T-helper 2 cell treated with Interferon-gamma antibody and Interleukin-4, amounts not matched to agents 5 μg/mL and 100 μg/mL, for 36 hours (primary cell): Measurements from ENCODE around the gene AACS.
"Not testable (repeated sequence)": the region's sequence is repeated elsewhere in the genome, so short reads cannot be mapped to it uniquely, and the experiment has no call there.

Experiments
- DNase-seq: peaks from one replicate; pipeline ENCODE4 v3.0.0; 2021; ENCODE audit warnings: low spot score
- H3K27ac Mint-ChIP-seq: one replicate; pipeline ENCODE4 v1.8.0; 2021; ENCODE audit warnings: mild to moderate bottlenecking, mixed read lengths
- H3K27me3 Mint-ChIP-seq: one replicate; pipeline ENCODE4 v1.8.0; 2021; ENCODE audit warnings: low read depth, mixed read lengths
- H3K36me3 Mint-ChIP-seq: one replicate; pipeline ENCODE4 v1.8.0; 2021; ENCODE audit warnings: low read depth, mixed read lengths
- H3K4me1 Mint-ChIP-seq: one replicate; pipeline ENCODE4 v1.8.0; 2021; ENCODE audit warnings: low read depth, mixed read lengths
- H3K4me3 Mint-ChIP-seq: one replicate; pipeline ENCODE4 v1.8.0; 2022; ENCODE audit warnings: mild to moderate bottlenecking, moderate library complexity, mixed read lengths
- H3K9me3 Mint-ChIP-seq: one replicate; pipeline ENCODE4 v1.8.0; 2021; ENCODE audit warnings: mixed read lengths

Gene AACS

GRCh38 chr12:125032466-125033152 is 32.6 kb upstream of the AACS start:
- H3K27me3 Mint-ChIP-seq = no peaks in the 10 kb centered on the region
- H3K4me1 Mint-ChIP-seq = no peaks in the 10 kb centered on the region
- H3K36me3 Mint-ChIP-seq = peaks cover 18% of the 10 kb centered on the region
- no peak overlapping the region for H3K4me3 Mint-ChIP-seq
- no peak overlapping the region for H3K27ac Mint-ChIP-seq
- no peak for DNase-seq
- H3K9me3 Mint-ChIP-seq = peaks cover 6% of the 10 kb centered on the region

GRCh38 chr12:125033288-125033687 is 31.9 kb upstream of the AACS start:
- H3K27ac Mint-ChIP-seq = no peak overlapping the region

GRCh38 chr12:125038976-125039625 is 26.1 kb upstream of the AACS start:
- H3K4me3 Mint-ChIP-seq = no peak overlapping the region
- H3K27ac Mint-ChIP-seq = no peak overlapping the region
- no peaks in the 10 kb centered on the region for H3K27me3 Mint-ChIP-seq
- H3K4me1 Mint-ChIP-seq = no peaks in the 10 kb centered on the region
- no peak for DNase-seq
- peaks cover 6% of the 10 kb centered on the region for H3K9me3 Mint-ChIP-seq
- H3K36me3 Mint-ChIP-seq = peaks cover 9% of the 10 kb centered on the region

More at GRCh38 chr12:125033288-125033687, 31.9 kb upstream of the AACS start:
- H3K36me3 Mint-ChIP-seq = peaks cover 15% of the 10 kb centered on the region
- H3K4me1 Mint-ChIP-seq = no peaks in the 10 kb centered on the region
- H3K9me3 Mint-ChIP-seq = peaks cover 6% of the 10 kb centered on the region
- H3K27me3 Mint-ChIP-seq = no peaks in the 10 kb centered on the region
- no peak overlapping the region for H3K4me3 Mint-ChIP-seq
- DNase-seq = no peak

- Mint-ChIP-seq H3K4me1 (peaks cover 7% of the 10 kb centered on the region), H3K36me3 (no peaks in the 10 kb centered on the region), H3K27ac (peak overlapping the region; percentile 89), H3K4me3 (peak overlapping the region; percentile 88), H3K27me3 (no peaks in the 10 kb centered on the region), H3K9me3 (no peaks in the 10 kb centered on the region)
- no peak for DNase-seq
Observed at GRCh38 chr12:125049093-125049458, 16.2 kb upstream of the AACS start.

GRCh38 chr12:125050446-125050845 is 14.8 kb upstream of the AACS start:
- Mint-ChIP-seq H3K4me1 (peaks cover 7% of the 10 kb centered on the region), H3K4me3 (peak overlapping the region; percentile 39), H3K36me3 (no peaks in the 10 kb centered on the region), H3K9me3 (no peaks in the 10 kb centered on the region), H3K27ac (no peak overlapping the region), H3K27me3 (no peaks in the 10 kb centered on the region)
- no peak for DNase-seq

- no peak overlapping the region for H3K4me3 Mint-ChIP-seq
- H3K9me3 Mint-ChIP-seq = no peaks in the 10 kb centered on the region
- H3K4me1 Mint-ChIP-seq = peaks cover 7% of the 10 kb centered on the region
- DNase-seq = no peak
- no peaks in the 10 kb centered on the region for H3K27me3 Mint-ChIP-seq
- no peak overlapping the region for H3K27ac Mint-ChIP-seq
- no peaks in the 10 kb centered on the region for H3K36me3 Mint-ChIP-seq
Observed at GRCh38 chr12:125050868-125051267, 14.4 kb upstream of the AACS start.

- Mint-ChIP-seq H3K36me3 (no peaks in the 10 kb centered on the region), H3K27me3 (peaks cover 2% of the 10 kb centered on the region), H3K4me1 (peaks cover 3% of the 10 kb centered on the region), H3K4me3 (no peak overlapping the region), H3K9me3 (no peaks in the 10 kb centered on the region), H3K27ac (no peak overlapping the region)
- no peak for DNase-seq
Observed at GRCh38 chr12:125053821-125054220, 11.4 kb upstream of the AACS start.

- H3K9me3 Mint-ChIP-seq = peaks cover 6% of the 10 kb centered on the region
- H3K27ac Mint-ChIP-seq = no peak overlapping the region
- H3K27me3 Mint-ChIP-seq = peaks cover 6% of the 10 kb centered on the region
- no peaks in the 10 kb centered on the region for H3K36me3 Mint-ChIP-seq
- H3K4me1 Mint-ChIP-seq = no peaks in the 10 kb centered on the region
- no peak overlapping the region for H3K4me3 Mint-ChIP-seq
- DNase-seq = no peak
Observed at GRCh38 chr12:125055591-125055990, 9.6 kb upstream of the AACS start.

- Mint-ChIP-seq H3K36me3 (no peaks in the 10 kb centered on the region), H3K27me3 (peaks cover 8% of the 10 kb centered on the region), H3K4me3 (no peak overlapping the region), H3K4me1 (no peaks in the 10 kb centered on the region), H3K27ac (no peak overlapping the region), H3K9me3 (peaks cover 6% of the 10 kb centered on the region)
- DNase-seq = no peak
Observed at GRCh38 chr12:125056306-125056705, 8.9 kb upstream of the AACS start.

GRCh38 chr12:125057708-125058107 is 7.5 kb upstream of the AACS start:
- Mint-ChIP-seq H3K27ac (no peak overlapping the region), H3K36me3 (peaks cover 2% of the 10 kb centered on the region)

GRCh38 chr12:125061229-125061628 is 4.0 kb upstream of the AACS start:
- Mint-ChIP-seq H3K9me3 (peaks cover 10% of the 10 kb centered on the region), H3K27ac (no peak overlapping the region), H3K27me3 (peaks cover 25% of the 10 kb centered on the region), H3K36me3 (peaks cover 2% of the 10 kb centered on the region), H3K4me3 (no peak overlapping the region), H3K4me1 (peaks cover 11% of the 10 kb centered on the region)
- no peak for DNase-seq

More at GRCh38 chr12:125057708-125058107, 7.5 kb upstream of the AACS start:
- Mint-ChIP-seq H3K27me3 (peaks cover 16% of the 10 kb centered on the region), H3K4me3 (no peak overlapping the region), H3K9me3 (peaks cover 10% of the 10 kb centered on the region), H3K4me1 (no peaks in the 10 kb centered on the region)
- no peak for DNase-seq

- Mint-ChIP-seq H3K4me3 (peak overlapping the region; percentile 15), H3K27me3 (peaks cover 23% of the 10 kb centered on the region)
Observed at GRCh38 chr12:125063522-125063921, 1.7 kb upstream of the AACS start.

GRCh38 chr12:125064492-125064891 is 743 bp upstream of the AACS start:
- Mint-ChIP-seq H3K27me3 (peaks cover 23% of the 10 kb centered on the region), H3K4me3 (peak overlapping the region; percentile 82), H3K27ac (no peak overlapping the region), H3K4me1 (peaks cover 21% of the 10 kb centered on the region), H3K36me3 (peaks cover 5% of the 10 kb centered on the region), H3K9me3 (peaks cover 10% of the 10 kb centered on the region)
- DNase-seq = no peak

More at GRCh38 chr12:125063522-125063921, 1.7 kb upstream of the AACS start:
- peaks cover 21% of the 10 kb centered on the region for H3K4me1 Mint-ChIP-seq
- not testable (repeated sequence) for DNase-seq, H3K27ac Mint-ChIP-seq, H3K36me3 Mint-ChIP-seq
- peaks cover 10% of the 10 kb centered on the region for H3K9me3 Mint-ChIP-seq

GRCh38 chr12:125065919-125066570 is 810 bp downstream of the AACS start:
- Mint-ChIP-seq H3K4me1 (peaks cover 21% of the 10 kb centered on the region), H3K9me3 (peaks cover 4% of the 10 kb centered on the region), H3K4me3 (peak overlapping the region; percentile 92), H3K27ac (peak overlapping the region; percentile 71), H3K36me3 (peaks cover 5% of the 10 kb centered on the region), H3K27me3 (peaks cover 19% of the 10 kb centered on the region)
- no peak for DNase-seq
